ENCODE data around the gene KCNMB2. TPM values are rescaled to one million over a fixed set of nuclear protein-coding genes. Genes with fewer than 3 reads are reported as not detected.
A peak's percentile ranks its signal among the peaks of the same experiment; 100 is the strongest.

Gene KCNMB2
- not detected in 2 replicates for total RNA-seq (2014; rRNA removed; shearing (Covaris generic))

GRCh38 chr3:178536211-178537079 is at the start of gene KCNMB2:
Gene KCNMB2, plus strand, starts transcription at chr3:178536436.
- no peak for DNase-seq (ENCODE audit: low read depth in 1 of 2, low spot score in 2 of 2)
- Histone ChIP-seq H3K36me3 (no peaks in the 10 kb centered on the region), H3K4me1 (replicated peaks) (no peaks in the 10 kb centered on the region), H3K9me3 (replicated peaks) (no peaks in the 10 kb centered on the region; the same call in 1 of the 2 replicates), H3K27ac (no peak within 1 kb of the TSS), H3K27me3 (replicated peaks) (0 out of 2 replicates have a peak, but pooled peaks cover 6% of the 10 kb centered on the region), H3K4me3 (peak within 1 kb of the TSS; percentile 18; the same call in 1 of the 2 replicates)

- H3K27me3 ChIP-seq (replicated peaks): no peaks in the 10 kb centered on the region
- H3K4me3 ChIP-seq: no peak overlapping the region
- no peak overlapping the region for H3K27ac ChIP-seq
- DNase-seq (ENCODE audit: low read depth in 1 of 2, low spot score in 2 of 2): no peak
- H3K36me3 ChIP-seq: no peaks in the 10 kb centered on the region
- no peaks in the 10 kb centered on the region for H3K4me1 ChIP-seq (replicated peaks)
- H3K9me3 ChIP-seq (replicated peaks): no peaks in the 10 kb centered on the region
Observed at GRCh38 chr3:178486903-178487302, 49.3 kb upstream of the KCNMB2 start.

- DNase-seq (ENCODE audit: low read depth in 1 of 2, low spot score in 2 of 2): no peak
- H3K36me3 ChIP-seq: no peaks in the 10 kb centered on the region
- no peak overlapping the region for H3K4me3 ChIP-seq
- H3K27me3 ChIP-seq (replicated peaks): no peaks in the 10 kb centered on the region
- H3K4me1 ChIP-seq (replicated peaks): no peaks in the 10 kb centered on the region
- no peak overlapping the region for H3K27ac ChIP-seq
- H3K9me3 ChIP-seq (replicated peaks): no peaks in the 10 kb centered on the region
Observed at GRCh38 chr3:178487752-178488151, 48.5 kb upstream of the KCNMB2 start.

GRCh38 chr3:178491751-178492150 is 44.5 kb upstream of the KCNMB2 start:
- DNase-seq (ENCODE audit: low read depth in 1 of 2, low spot score in 2 of 2): no peak
- no peak overlapping the region for H3K4me3 ChIP-seq
- H3K27ac ChIP-seq: no peak overlapping the region
- no peaks in the 10 kb centered on the region for H3K4me1 ChIP-seq (replicated peaks)
- H3K9me3 ChIP-seq (replicated peaks): no peaks in the 10 kb centered on the region
- no peaks in the 10 kb centered on the region for H3K36me3 ChIP-seq
- H3K27me3 ChIP-seq (replicated peaks): no peaks in the 10 kb centered on the region

GRCh38 chr3:178492491-178492890 is 43.7 kb upstream of the KCNMB2 start:
- Histone ChIP-seq H3K4me3 (no peak overlapping the region), H3K27me3 (replicated peaks) (no peaks in the 10 kb centered on the region), H3K27ac (no peak overlapping the region), H3K9me3 (replicated peaks) (no peaks in the 10 kb centered on the region), H3K36me3 (no peaks in the 10 kb centered on the region), H3K4me1 (replicated peaks) (no peaks in the 10 kb centered on the region)
- DNase-seq (ENCODE audit: low read depth in 1 of 2, low spot score in 2 of 2): no peak

GRCh38 chr3:178494386-178494785 is 41.9 kb upstream of the KCNMB2 start:
- no peak overlapping the region for H3K27ac ChIP-seq
- H3K9me3 ChIP-seq (replicated peaks): no peaks in the 10 kb centered on the region
- DNase-seq (ENCODE audit: low read depth in 1 of 2, low spot score in 2 of 2): no peak
- no peaks in the 10 kb centered on the region for H3K27me3 ChIP-seq (replicated peaks)
- H3K4me3 ChIP-seq: no peak overlapping the region
- H3K4me1 ChIP-seq (replicated peaks): no peaks in the 10 kb centered on the region
- no peaks in the 10 kb centered on the region for H3K36me3 ChIP-seq

GRCh38 chr3:178496911-178497310 is 39.3 kb upstream of the KCNMB2 start:
- Histone ChIP-seq H3K4me3 (no peak overlapping the region), H3K4me1 (replicated peaks) (no peaks in the 10 kb centered on the region), H3K27me3 (replicated peaks) (no peaks in the 10 kb centered on the region), H3K9me3 (replicated peaks) (no peaks in the 10 kb centered on the region), H3K36me3 (no peaks in the 10 kb centered on the region), H3K27ac (no peak overlapping the region)
- DNase-seq (ENCODE audit: low read depth in 1 of 2, low spot score in 2 of 2): no peak

- no peak for DNase-seq (ENCODE audit: low read depth in 1 of 2, low spot score in 2 of 2)
- Histone ChIP-seq H3K4me3 (no peak overlapping the region), H3K9me3 (replicated peaks) (no peaks in the 10 kb centered on the region), H3K36me3 (no peaks in the 10 kb centered on the region), H3K4me1 (replicated peaks) (no peaks in the 10 kb centered on the region), H3K27me3 (replicated peaks) (no peaks in the 10 kb centered on the region), H3K27ac (no peak overlapping the region)
Observed at GRCh38 chr3:178498871-178499270, 37.4 kb upstream of the KCNMB2 start.

GRCh38 chr3:178500631-178501030 is 35.6 kb upstream of the KCNMB2 start:
- Histone ChIP-seq H3K4me3 (no peak overlapping the region), H3K27me3 (replicated peaks) (no peaks in the 10 kb centered on the region), H3K9me3 (replicated peaks) (no peaks in the 10 kb centered on the region), H3K36me3 (no peaks in the 10 kb centered on the region), H3K27ac (no peak overlapping the region), H3K4me1 (replicated peaks) (no peaks in the 10 kb centered on the region)
- DNase-seq (ENCODE audit: low read depth in 1 of 2, low spot score in 2 of 2): no peak

- Histone ChIP-seq H3K4me3 (no peak overlapping the region), H3K9me3 (replicated peaks) (no peaks in the 10 kb centered on the region), H3K4me1 (replicated peaks) (no peaks in the 10 kb centered on the region), H3K27me3 (replicated peaks) (no peaks in the 10 kb centered on the region), H3K36me3 (no peaks in the 10 kb centered on the region), H3K27ac (no peak overlapping the region)
- no peak for DNase-seq (ENCODE audit: low read depth in 1 of 2, low spot score in 2 of 2)
Observed at GRCh38 chr3:178504128-178504527, 32.1 kb upstream of the KCNMB2 start.

GRCh38 chr3:178505832-178506231 is 30.4 kb upstream of the KCNMB2 start:
- Histone ChIP-seq H3K4me1 (replicated peaks) (no peaks in the 10 kb centered on the region), H3K36me3 (no peaks in the 10 kb centered on the region), H3K9me3 (replicated peaks) (no peaks in the 10 kb centered on the region), H3K4me3 (no peak overlapping the region), H3K27me3 (replicated peaks) (no peaks in the 10 kb centered on the region), H3K27ac (no peak overlapping the region)
- no peak for DNase-seq (ENCODE audit: low read depth in 1 of 2, low spot score in 2 of 2)

- Histone ChIP-seq H3K36me3 (no peaks in the 10 kb centered on the region), H3K4me1 (replicated peaks) (no peaks in the 10 kb centered on the region; the same call in 1 of the 2 replicates), H3K9me3 (replicated peaks) (no peaks in the 10 kb centered on the region), H3K27me3 (replicated peaks) (no peaks in the 10 kb centered on the region), H3K4me3 (no peak overlapping the region), H3K27ac (no peak overlapping the region)
- DNase-seq (ENCODE audit: low read depth in 1 of 2, low spot score in 2 of 2): no peak
Observed at GRCh38 chr3:178507507-178508442, 28.5 kb upstream of the KCNMB2 start.

GRCh38 chr3:178508443-178508825 is 27.8 kb upstream of the KCNMB2 start:
- DNase-seq (ENCODE audit: low read depth in 1 of 2, low spot score in 2 of 2): no peak
- Histone ChIP-seq H3K27ac (no peak overlapping the region), H3K9me3 (replicated peaks) (no peaks in the 10 kb centered on the region)

GRCh38 chr3:178510496-178510895 is 25.7 kb upstream of the KCNMB2 start:
- Histone ChIP-seq H3K4me1 (replicated peaks) (no peaks in the 10 kb centered on the region; the same call in 1 of the 2 replicates), H3K9me3 (replicated peaks) (no peaks in the 10 kb centered on the region), H3K27ac (no peak overlapping the region), H3K4me3 (no peak overlapping the region), H3K36me3 (no peaks in the 10 kb centered on the region), H3K27me3 (replicated peaks) (no peaks in the 10 kb centered on the region)
- DNase-seq (ENCODE audit: low read depth in 1 of 2, low spot score in 2 of 2): no peak

More at GRCh38 chr3:178508443-178508825, 27.8 kb upstream of the KCNMB2 start:
- H3K36me3 ChIP-seq: no peaks in the 10 kb centered on the region
- H3K4me1 ChIP-seq (replicated peaks): no peaks in the 10 kb centered on the region; the same call in 1 of the 2 replicates
- H3K4me3 ChIP-seq: no peak overlapping the region
- H3K27me3 ChIP-seq (replicated peaks): no peaks in the 10 kb centered on the region
